ENCODE data around the gene ISOC2. TPM values are rescaled to one million over a fixed set of nuclear protein-coding genes. Genes with fewer than 3 reads are reported as not detected.
A peak's percentile ranks its signal among the peaks of the same experiment; 100 is the strongest.

ISOC2 gene
- total and polyA plus RNA-seq, 9 of the 15 experiments (the other 6 are each of a cell fraction or from before 2014, with no cell fraction given) = 1.2 to 229 (median 58.3) TPM

GRCh38 chr19:55407550-55407799 lies 54.0 kb downstream of the ISOC2 start, which contains the start of gene UBE2S (continued):
- TF ChIP-seq KLF1 (tag; IDR thresholded peaks at IDR 0.05) (0 out of 2 replicates have a peak, but pooled peaks have one; percentile 42), PCBP2 (IDR thresholded peaks at IDR 0.05; ENCODE audit: low read depth, low read length, poor library complexity, severe bottlenecking) (peak; percentile 55), NONO (IDR thresholded peaks at IDR 0.05; ENCODE audit: low read depth in 2 of 2, low read length in 1 of 2) (peak; percentile 88 to 100), CCNT2 (IDR thresholded peaks at IDR 0.05; ENCODE audit: borderline replicate concordance, extremely low read depth, insufficient read length, low read depth, low read length) (peak; percentile 35), CHCHD3 (CRISPR knock-in tag; IDR thresholded peaks at IDR 0.05) (peak; percentile 63; the same call in 1 of the 2 replicates), RBM14 (IDR thresholded peaks at IDR 0.05; ENCODE audit: borderline replicate concordance, insufficient read depth, low read depth, low read length) (peak; percentile 89; the same call in 1 of the 2 replicates), HNRNPH1 (optimal IDR thresholded peaks at IDR 0.05; ENCODE audit: low read depth, low read length) (peak; percentile 67), PHF8 (IDR thresholded peaks at IDR 0.05; ENCODE audit: borderline replicate concordance, low read length) (peak; percentile 77; the same call in 1 of the 2 replicates), U2AF1 (optimal IDR thresholded peaks at IDR 0.05; ENCODE audit: low read depth, low read length) (peak; percentile 88), ERF (CRISPR knock-in tag; IDR thresholded peaks at IDR 0.05) (peak; percentile 68; the same call in 1 of the 2 replicates), ZNF436 (CRISPR knock-in tag; IDR thresholded peaks at IDR 0.05) (0 out of 2 replicates have a peak, but pooled peaks have one; percentile 32), ZSCAN29 (IDR thresholded peaks at IDR 0.05) (peak; percentile 69; the same call in 1 of the 2 replicates), SRSF7 (optimal IDR thresholded peaks at IDR 0.05; ENCODE audit: low read depth, low read length) (peak; percentile 75), GTF2A2 (tag; IDR thresholded peaks at IDR 0.05) (peak; percentile 95), PRPF4 (IDR thresholded peaks at IDR 0.05; ENCODE audit: insufficient read depth, low read depth, low read length, poor library complexity, severe bottlenecking) (peak; percentile 98), ZBTB7A (IDR thresholded peaks at IDR 0.05; ENCODE audit: borderline replicate concordance, control insufficient read depth, low read depth, low read length) (0 out of 2 replicates have a peak, but pooled peaks have one; percentile 1), FUS (optimal IDR thresholded peaks at IDR 0.05; ENCODE audit: low read depth, low read length) (peak; percentile 90), GTF2F1 (IDR thresholded peaks at IDR 0.05; ENCODE audit: low read depth, low read length) (peak; percentile 98; the same call in 1 of the 2 replicates), HNRNPL (IDR thresholded peaks at IDR 0.05; ENCODE audit: low read depth, low read length) (peak; percentile 98), TBL1XR1 (IDR thresholded peaks at IDR 0.05; ENCODE audit: low read length in 2 of 2) (peak in 1 of 2 experiments; percentile 51; a peak in 1 of 4 replicates), ZMIZ1 (IDR thresholded peaks at IDR 0.05; ENCODE audit: low read depth in 2 of 2, low read length in 2 of 2) (peak in 1 of 2 experiments; percentile 52; a peak in 1 of 4 replicates), THAP12 (CRISPR knock-in tag; IDR thresholded peaks at IDR 0.05) (peak; percentile 92; the same call in 1 of the 2 replicates), NR3C1 (CRISPR knock-in tag; IDR thresholded peaks at IDR 0.05) (peak; percentile 58; the same call in 1 of the 2 replicates), POLR2A (conservative IDR thresholded peaks at IDR 0.05) (peak; percentile 98)
